GM18526 (cell line): ENCODE results near the gene SACS.

Experiments
- POLR2A ChIP-seq: IDR thresholded peaks from 3 replicates; pipeline ENCODE4 v1.6.1; 2011; ENCODE audit not compliant: insufficient read length; ENCODE audit errors: extremely low read depth

SACS gene

GRCh38 chr13:23462815-23463559, 29.5 kb upstream of the SACS start:
- no peak for TF ChIP-seq POLR2A

- no peak for TF ChIP-seq POLR2A
These were observed 28.0 kb upstream of the SACS start for GRCh38 chr13:23461544-23461943.

- no peak for TF ChIP-seq POLR2A
These were observed 27.4 kb upstream of the SACS start for GRCh38 chr13:23460921-23461320.

- no peak for TF ChIP-seq POLR2A
These were observed 26.8 kb upstream of the SACS start for GRCh38 chr13:23460309-23460708.

GRCh38 chr13:23458989-23459388, 25.5 kb upstream of the SACS start:
- no peak for TF ChIP-seq POLR2A

- no peak for TF ChIP-seq POLR2A
These were observed 23.1 kb upstream of the SACS start for GRCh38 chr13:23456437-23457210.

GRCh38 chr13:23455401-23456185, 22.1 kb upstream of the SACS start:
- TF ChIP-seq POLR2A: no peak

- TF ChIP-seq POLR2A: no peak
These were observed 19.6 kb upstream of the SACS start for GRCh38 chr13:23453132-23453531.

- no peak for TF ChIP-seq POLR2A
These were observed 17.0 kb upstream of the SACS start for GRCh38 chr13:23450340-23451046.

GRCh38 chr13:23449398-23450162, 16.1 kb upstream of the SACS start:
- no peak for TF ChIP-seq POLR2A

GRCh38 chr13:23447927-23448326, 14.4 kb upstream of the SACS start:
- TF ChIP-seq POLR2A: no peak

GRCh38 chr13:23445794-23446193, 12.3 kb upstream of the SACS start:
- TF ChIP-seq POLR2A: no peak

- TF ChIP-seq POLR2A: no peak
These were observed 10.4 kb upstream of the SACS start for GRCh38 chr13:23443878-23444277.

- TF ChIP-seq POLR2A: no peak
These were observed 9.6 kb upstream of the SACS start for GRCh38 chr13:23443110-23443509.
